GM21717 (cell line): ENCODE results near the gene RAET1G.

ENCODE experiments used
- ATAC-seq: cut with Tn5 transposase; IDR thresholded peaks from one replicate; pipeline ENCODE4 v1.9.1; 2021; ENCODE audit warnings: mild to moderate bottlenecking, moderate library complexity; ENCODE audit not compliant: unreplicated experiment

RAET1G gene

DNA sequence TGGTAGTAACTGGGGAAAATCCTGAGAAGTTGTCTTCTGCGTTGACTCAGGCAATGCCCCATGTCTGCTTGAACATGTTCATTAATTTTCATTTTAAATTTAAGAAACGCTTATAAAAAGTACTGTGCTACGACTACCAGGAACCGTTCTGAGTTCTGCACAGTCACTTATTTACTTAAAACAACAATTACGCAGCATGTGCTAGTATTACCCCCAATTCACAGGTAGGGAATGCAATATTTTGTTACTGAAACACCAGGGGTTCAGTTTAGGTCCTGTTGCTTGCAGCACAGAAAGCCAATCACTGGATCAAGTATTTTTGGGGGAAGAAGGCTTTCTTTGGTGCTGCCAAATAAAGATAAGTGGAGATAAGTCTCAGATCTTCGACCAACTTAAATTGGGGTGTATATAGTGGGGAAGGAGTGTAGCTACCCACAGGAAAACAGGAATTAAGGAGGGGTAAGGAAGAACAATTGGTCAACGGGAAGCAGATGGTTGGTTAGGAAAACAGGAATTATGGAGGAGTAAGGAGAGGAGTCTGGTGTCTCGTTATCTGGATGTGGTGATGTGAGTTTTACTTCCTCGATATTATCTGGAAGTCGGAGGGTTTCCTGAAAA, 53.5 kb downstream of the RAET1G start:
- no peak for ATAC-seq

DNA sequence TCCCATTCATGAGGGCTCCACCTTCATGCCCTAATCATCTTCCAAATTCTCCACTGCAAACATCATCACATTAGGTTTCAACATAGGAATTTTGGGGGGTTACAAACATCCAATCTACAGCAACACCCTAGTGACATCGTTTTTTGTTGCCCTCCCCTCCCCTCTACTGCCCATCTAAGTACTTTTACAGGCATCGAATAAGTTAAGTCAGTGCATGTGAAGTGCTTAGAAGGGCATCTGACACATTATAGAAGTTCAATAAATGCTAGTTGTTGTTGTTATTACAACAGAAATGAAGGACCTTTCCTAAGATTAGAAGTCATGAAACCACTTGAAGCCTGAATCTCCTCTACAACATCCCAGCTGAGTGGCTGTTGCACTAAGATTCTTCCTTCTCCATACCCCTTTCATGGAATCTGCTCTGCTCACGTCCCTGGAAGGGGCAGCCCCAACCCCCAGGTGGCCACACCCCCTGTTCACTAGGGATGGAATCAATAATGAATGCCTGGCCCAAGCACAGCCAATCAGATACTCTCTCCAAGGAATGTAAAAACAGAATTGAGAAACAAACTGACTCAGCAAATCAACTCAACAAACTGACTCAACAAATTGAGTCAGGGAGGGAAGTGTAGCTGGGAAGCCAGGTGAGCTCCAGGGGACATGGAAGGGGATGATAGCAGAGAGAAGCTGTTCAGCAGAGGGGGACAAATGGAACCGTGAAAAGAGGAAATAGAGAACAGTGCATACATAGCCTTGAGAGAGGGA, 54.9 kb downstream of the RAET1G start:
- no peak for ATAC-seq
